DND-41 (cell line): ENCODE results near the gene INO80.

ENCODE experiments used
- ATAC-seq: fragments of 200-7000 bp; cut with Tn5 transposase; 3 replicates; pipeline ENCODE4 v1.9.1; 2021; ENCODE audit warnings: low read depth; ENCODE audit not compliant: insufficient read depth
- DNase-seq: peaks from one replicate; pipeline ENCODE4 v3.0.0-alpha.2; 2020
- H2AFZ ChIP-seq: 2 replicates; pipeline ENCODE4 v1.6.0; 2012; ENCODE audit warnings: low read depth, low read length
- H3K27ac ChIP-seq: 2 replicates; pipeline ENCODE4 v1.5.1; 2012; ENCODE audit warnings: low read length, inconsistent platforms
- H3K27me3 ChIP-seq: fragments of 200-600 bp; sonication (generic); 2 replicates; pipeline ENCODE4 v1.6.0; 2012; ENCODE audit warnings: low read length, mild to moderate bottlenecking, inconsistent platforms; ENCODE audit not compliant: insufficient read depth, poor library complexity
- H3K36me3 ChIP-seq: 2 replicates; pipeline ENCODE4 v1.5.1; 2012; ENCODE audit warnings: low read length, inconsistent platforms; ENCODE audit not compliant: insufficient read depth
- H3K4me1 ChIP-seq: 2 replicates; pipeline ENCODE4 v1.5.1; 2012; ENCODE audit warnings: mild to moderate bottlenecking, low read length; ENCODE audit not compliant: insufficient read depth
- H3K4me2 ChIP-seq: 2 replicates; pipeline ENCODE4 v1.6.0; 2012; ENCODE audit warnings: mild to moderate bottlenecking, moderate library complexity, low read length, inconsistent platforms; ENCODE audit not compliant: insufficient read depth
- H3K4me3 ChIP-seq, 2 experiments: fragments of 200-600 bp in 1 of 2; shearing (Covaris generic) in 1 of 2; 2 replicates each; pipeline ENCODE4 v1.5.1; 2012 to 2016; ENCODE audit warnings: inconsistent platforms in 2 of 2, low read length in 2 of 2, mild to moderate bottlenecking in 2 of 2, low read depth in 1 of 2, moderate library complexity in 1 of 2
- H3K79me2 ChIP-seq: 2 replicates; pipeline ENCODE4 v1.6.0; 2012; ENCODE audit warnings: low read length, inconsistent platforms; ENCODE audit not compliant: insufficient read depth
- H3K9ac ChIP-seq: 2 replicates; pipeline ENCODE4 v1.6.0; 2012; ENCODE audit warnings: low read depth, mild to moderate bottlenecking, inconsistent platforms, low read length, moderate library complexity
- H3K9me3 ChIP-seq: 2 replicates; pipeline ENCODE4 v1.5.1; 2012; ENCODE audit warnings: low read length, moderate library complexity, mild to moderate bottlenecking, inconsistent platforms; ENCODE audit not compliant: insufficient read depth, severe bottlenecking
- H4K20me1 ChIP-seq: 2 replicates; pipeline ENCODE4 v1.6.0; 2012; ENCODE audit warnings: low read length; ENCODE audit not compliant: insufficient read depth
- CTCF ChIP-seq: IDR thresholded peaks from 2 replicates; pipeline ENCODE4 v1.5.1; 2012; ENCODE audit warnings: borderline replicate concordance, low read length, moderate library complexity, mild to moderate bottlenecking; ENCODE audit not compliant: poor library complexity, severe bottlenecking; ENCODE audit errors: extremely low read depth
- EZH2 ChIP-seq: IDR thresholded peaks from 3 replicates; pipeline ENCODE4 v1.6.1; 2012; ENCODE audit warnings: borderline replicate concordance, low read depth, mild to moderate bottlenecking, moderate library complexity, low read length, inconsistent platforms; ENCODE audit not compliant: severe bottlenecking

Gene INO80

GRCh38 chr15:41042851-41043250 is 73.2 kb downstream of the INO80 start:
- no peak overlapping the region for H3K27ac ChIP-seq
- H3K36me3 ChIP-seq = peaks cover 75% of the 10 kb centered on the region
- TF ChIP-seq CTCF (no peak), EZH2 (no peak)
- no peak for DNase-seq
- no peaks in the 10 kb centered on the region for H3K27me3 ChIP-seq
- H3K79me2 ChIP-seq = no peaks in the 10 kb centered on the region
- no peaks in the 10 kb centered on the region for H4K20me1 ChIP-seq
- H2AFZ ChIP-seq = no peak overlapping the region
- H3K9me3 ChIP-seq = no peaks in the 10 kb centered on the region
- no peak overlapping the region for H3K4me2 ChIP-seq
- H3K9ac ChIP-seq = no peak overlapping the region
- no peak for ATAC-seq
- H3K4me3 ChIP-seq = no peak overlapping the region
- no peaks in the 10 kb centered on the region for H3K4me1 ChIP-seq

GRCh38 chr15:41039121-41039520 is 77.0 kb downstream of the INO80 start:
- Histone ChIP-seq H4K20me1 (no peaks in the 10 kb centered on the region), H2AFZ (no peak overlapping the region), H3K36me3 (peaks cover 49% of the 10 kb centered on the region; the same call in 1 of the 2 replicates), H3K79me2 (no peaks in the 10 kb centered on the region), H3K4me1 (no peaks in the 10 kb centered on the region), H3K9ac (no peak overlapping the region), H3K9me3 (no peaks in the 10 kb centered on the region), H3K4me3 (no peak overlapping the region), H3K27me3 (no peaks in the 10 kb centered on the region), H3K27ac (no peak overlapping the region), H3K4me2 (no peak overlapping the region)
- no peak for TF ChIP-seq CTCF
- TF ChIP-seq EZH2 = no peak
- no peak for DNase-seq
- no peak for ATAC-seq

DNA sequence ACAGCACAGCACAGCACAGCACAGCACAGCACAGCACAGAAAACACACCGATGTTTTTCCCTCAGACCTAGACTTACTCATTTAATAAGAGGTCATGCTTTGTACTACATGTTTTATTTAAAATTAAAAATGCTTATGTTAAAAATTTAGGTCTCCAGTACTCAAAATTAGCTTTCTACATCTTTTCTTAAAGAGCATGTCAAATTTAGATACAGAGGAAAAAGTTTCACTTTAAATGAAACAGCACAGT is 84.1 kb downstream of the INO80 start:
- Histone ChIP-seq H3K36me3 (peaks cover 19% of the 10 kb centered on the region; the same call in 1 of the 2 replicates), H3K79me2 (no peaks in the 10 kb centered on the region), H3K4me3 (no peak overlapping the region), H3K9me3 (no peaks in the 10 kb centered on the region), H3K27me3 (no peaks in the 10 kb centered on the region), H4K20me1 (no peaks in the 10 kb centered on the region), H2AFZ (no peak overlapping the region), H3K27ac (no peak overlapping the region), H3K4me2 (no peak overlapping the region), H3K9ac (no peak overlapping the region), H3K4me1 (no peaks in the 10 kb centered on the region)
- DNase-seq (no peak), ATAC-seq (no peak)
- TF ChIP-seq EZH2 (no peak), CTCF (no peak)
